ENCODE measurements around the gene NFKBIA. TPM values are rescaled to one million over a fixed set of nuclear protein-coding genes. Genes with fewer than 3 reads are reported as not detected.

NFKBIA gene
- total RNA-seq, 4 donors from 2014 or later: 238 to 708 (median 364) TPM

- TF ChIP-seq, protein P1, sequence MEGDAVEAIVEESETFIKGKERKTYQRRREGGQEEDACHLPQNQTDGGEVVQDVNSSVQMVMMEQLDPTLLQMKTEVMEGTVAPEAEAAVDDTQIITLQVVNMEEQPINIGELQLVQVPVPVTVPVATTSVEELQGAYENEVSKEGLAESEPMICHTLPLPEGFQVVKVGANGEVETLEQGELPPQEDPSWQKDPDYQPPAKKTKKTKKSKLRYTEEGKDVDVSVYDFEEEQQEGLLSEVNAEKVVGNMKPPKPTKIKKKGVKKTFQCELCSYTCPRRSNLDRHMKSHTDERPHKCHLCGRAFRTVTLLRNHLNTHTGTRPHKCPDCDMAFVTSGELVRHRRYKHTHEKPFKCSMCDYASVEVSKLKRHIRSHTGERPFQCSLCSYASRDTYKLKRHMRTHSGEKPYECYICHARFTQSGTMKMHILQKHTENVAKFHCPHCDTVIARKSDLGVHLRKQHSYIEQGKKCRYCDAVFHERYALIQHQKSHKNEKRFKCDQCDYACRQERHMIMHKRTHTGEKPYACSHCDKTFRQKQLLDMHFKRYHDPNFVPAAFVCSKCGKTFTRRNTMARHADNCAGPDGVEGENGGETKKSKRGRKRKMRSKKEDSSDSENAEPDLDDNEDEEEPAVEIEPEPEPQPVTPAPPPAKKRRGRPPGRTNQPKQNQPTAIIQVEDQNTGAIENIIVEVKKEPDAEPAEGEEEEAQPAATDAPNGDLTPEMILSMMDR (IDR thresholded peaks at IDR 0.05; ENCODE audit: low read depth): no peak
These were observed 37.5 kb downstream of the NFKBIA start for GRCh38 chr14:35367056-35367372.

DNA sequence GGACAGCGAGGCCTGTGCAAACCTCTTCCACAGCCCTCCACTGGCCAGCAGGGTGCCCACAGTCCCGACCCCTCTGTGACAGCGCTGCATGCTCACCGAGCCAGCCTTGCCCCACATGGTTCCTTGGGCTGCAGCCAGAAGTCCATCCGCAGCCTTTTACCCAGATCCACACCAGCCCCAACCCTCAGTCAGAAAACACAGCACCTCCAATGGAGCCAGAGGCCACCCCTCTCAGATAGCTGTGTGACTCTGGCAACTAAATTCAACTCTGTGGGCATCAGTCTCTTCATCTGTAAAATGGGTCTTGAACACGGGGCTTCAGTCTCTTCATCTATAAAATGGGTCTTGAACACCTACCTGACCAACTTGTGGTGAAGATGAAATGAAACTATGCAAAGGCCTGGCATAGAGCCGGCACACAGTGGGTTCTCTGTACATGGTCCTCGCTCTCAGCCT lies 38.0 kb downstream of the NFKBIA start:
- TF ChIP-seq, protein P1 (IDR thresholded peaks at IDR 0.05; ENCODE audit: low read depth): no peak

GRCh38 chr14:35366056-35366451 lies 38.5 kb downstream of the NFKBIA start:
- TF ChIP-seq, protein P1 (IDR thresholded peaks at IDR 0.05; ENCODE audit: low read depth): no peak

DNA sequence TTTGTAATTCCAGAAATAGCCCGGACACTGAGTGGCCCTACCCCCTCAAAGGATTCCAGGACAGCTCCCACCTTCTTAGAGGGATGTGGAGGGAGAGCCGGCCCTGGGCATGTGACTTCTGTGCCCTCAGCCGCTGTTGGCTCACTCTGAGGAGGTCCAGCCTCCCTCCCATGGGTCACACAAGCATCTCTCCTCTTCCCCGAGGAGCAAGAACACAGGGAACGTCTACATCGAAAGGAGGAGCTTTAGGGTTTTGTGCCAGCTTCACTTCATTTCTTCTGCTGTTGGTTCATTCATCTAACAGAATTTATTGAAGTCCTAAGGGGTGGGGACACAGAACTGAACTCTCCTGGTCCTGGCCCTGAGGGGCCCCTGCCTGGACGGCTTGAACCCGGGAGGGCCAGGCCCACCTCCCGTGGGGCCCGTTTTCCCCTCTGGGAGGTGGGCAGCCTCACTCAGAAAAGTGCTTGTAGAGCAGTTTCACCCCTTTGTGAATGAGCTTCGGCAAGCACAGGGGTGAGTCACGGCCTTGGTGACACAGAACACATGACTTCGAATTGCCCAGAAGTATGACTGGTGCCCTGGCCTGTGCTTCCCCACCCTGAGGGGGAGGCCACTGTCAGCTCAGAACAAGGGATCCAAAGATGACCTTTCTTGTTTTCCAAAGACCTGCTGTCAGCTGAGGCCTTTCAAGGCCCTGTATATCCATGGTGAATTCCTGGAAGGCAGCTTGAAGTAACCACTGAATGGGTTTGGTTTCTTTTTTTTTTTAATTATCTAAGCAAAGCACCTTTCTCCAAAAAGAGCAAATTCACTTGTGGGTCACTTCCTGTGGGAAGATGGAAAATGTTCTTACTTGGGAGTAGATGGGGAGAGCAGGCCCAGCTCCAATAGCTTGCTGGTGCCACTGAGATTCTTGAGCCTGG lies 39.2 kb downstream of the NFKBIA start:
- TF ChIP-seq, protein P1 (IDR thresholded peaks at IDR 0.05; ENCODE audit: low read depth): no peak

DNA sequence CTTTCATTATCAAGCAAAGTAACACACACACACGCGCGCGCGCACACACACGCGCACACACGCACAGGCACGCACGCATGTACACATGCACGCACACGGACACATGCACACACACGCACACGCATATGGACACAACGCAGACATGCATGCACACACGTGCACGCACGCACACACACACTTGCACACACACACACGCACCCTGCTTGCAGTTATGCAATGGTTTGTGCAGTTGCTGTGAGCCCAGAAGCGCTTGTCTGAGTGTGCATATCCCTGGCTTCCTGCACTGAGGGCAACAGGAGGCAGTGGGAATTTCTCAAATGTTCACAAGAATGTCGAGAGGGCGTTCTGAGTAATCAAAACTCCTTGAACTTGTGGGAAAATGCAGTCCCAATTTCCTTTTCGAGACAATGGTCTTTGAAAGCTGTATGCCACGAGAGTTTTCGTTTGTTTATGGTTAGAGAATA lies 41.6 kb downstream of the NFKBIA start:
- TF ChIP-seq, protein P1 (IDR thresholded peaks at IDR 0.05; ENCODE audit: low read depth): no peak

DNA sequence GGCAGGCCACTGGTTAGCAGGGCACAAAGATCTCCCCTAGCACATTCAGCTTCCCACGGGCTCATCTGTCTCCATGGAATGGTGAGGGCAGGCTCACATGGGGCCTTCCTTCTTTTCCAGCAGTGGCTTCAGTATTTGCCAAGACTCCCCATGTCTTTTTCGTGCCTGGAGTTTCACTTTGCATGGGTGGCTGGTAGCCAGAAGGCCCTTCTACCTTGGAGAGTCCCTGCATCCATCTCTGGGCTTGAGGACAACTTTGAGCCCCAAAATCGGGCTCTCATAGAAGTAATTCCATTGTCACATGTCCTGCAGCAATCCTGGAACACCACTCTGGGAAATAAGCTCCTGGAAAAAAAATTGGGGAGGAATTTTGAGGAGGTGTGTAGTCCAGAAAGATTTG lies 42.1 kb downstream of the NFKBIA start:
- TF ChIP-seq, protein P1 (IDR thresholded peaks at IDR 0.05; ENCODE audit: low read depth): no peak

GRCh38 chr14:35361141-35361480 lies 43.4 kb downstream of the NFKBIA start:
- TF ChIP-seq, protein P1 (IDR thresholded peaks at IDR 0.05; ENCODE audit: low read depth): no peak

All from subcutaneous adipose tissue (tissue), 4 donors.